ENCODE data around the gene LGALS3BP. TPM values are rescaled to one million over a fixed set of nuclear protein-coding genes. Genes with fewer than 3 reads are reported as not detected.
A peak's percentile ranks its signal among the peaks of the same experiment; 100 is the strongest.

LGALS3BP gene
- total and polyA plus RNA-seq, 2 of the 13 experiments (the other 11 are each of a cell fraction or from before 2014, with no cell fraction given) = 137 to 332 TPM

DNA sequence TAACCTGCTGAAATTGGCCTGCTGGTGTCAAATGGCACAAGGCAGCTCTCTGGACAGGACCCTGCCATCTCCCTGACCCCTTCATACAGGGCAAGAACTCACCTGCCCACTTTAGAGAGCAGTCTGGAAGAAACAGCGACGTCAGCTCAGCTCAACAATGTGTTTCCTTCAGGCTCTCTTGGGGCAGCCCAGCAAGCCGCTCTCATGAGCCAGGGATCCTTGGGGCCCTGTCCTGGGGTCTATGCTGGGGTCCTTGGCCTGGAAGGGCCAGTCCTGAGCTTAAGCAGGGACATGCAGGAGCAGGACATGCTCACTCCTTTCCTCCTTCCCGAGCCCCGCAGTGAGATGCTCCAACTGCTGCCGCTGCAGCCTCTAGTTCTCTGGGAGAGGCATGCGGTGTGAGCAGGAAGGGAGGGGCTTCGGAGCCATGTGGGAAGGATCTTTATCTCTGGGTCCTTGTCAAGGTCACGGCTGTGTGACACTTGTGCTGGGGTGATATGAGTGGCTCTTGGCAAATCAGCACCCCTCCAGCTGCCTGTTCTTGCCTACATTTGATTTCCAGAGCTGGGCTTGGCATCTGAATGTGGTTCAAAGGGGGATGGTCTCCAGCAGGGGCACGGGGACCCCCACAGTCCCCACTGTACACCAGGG, 47.7 kb upstream of the LGALS3BP start (continued):
- TF ChIP-seq, protein P1, sequence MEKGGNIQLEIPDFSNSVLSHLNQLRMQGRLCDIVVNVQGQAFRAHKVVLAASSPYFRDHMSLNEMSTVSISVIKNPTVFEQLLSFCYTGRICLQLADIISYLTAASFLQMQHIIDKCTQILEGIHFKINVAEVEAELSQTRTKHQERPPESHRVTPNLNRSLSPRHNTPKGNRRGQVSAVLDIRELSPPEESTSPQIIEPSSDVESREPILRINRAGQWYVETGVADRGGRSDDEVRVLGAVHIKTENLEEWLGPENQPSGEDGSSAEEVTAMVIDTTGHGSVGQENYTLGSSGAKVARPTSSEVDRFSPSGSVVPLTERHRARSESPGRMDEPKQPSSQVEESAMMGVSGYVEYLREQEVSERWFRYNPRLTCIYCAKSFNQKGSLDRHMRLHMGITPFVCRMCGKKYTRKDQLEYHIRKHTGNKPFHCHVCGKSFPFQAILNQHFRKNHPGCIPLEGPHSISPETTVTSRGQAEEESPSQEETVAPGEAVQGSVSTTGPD (CRISPR knock-in tag; IDR thresholded peaks at IDR 0.05) = 0 out of 2 replicates have a peak, but pooled peaks have one; percentile 62
- TF ChIP-seq ZNF775 (CRISPR knock-in tag; IDR thresholded peaks at IDR 0.05; ENCODE audit: borderline replicate concordance) (no peak), ZNF83 (CRISPR knock-in tag; IDR thresholded peaks at IDR 0.05; ENCODE audit: borderline replicate concordance) (no peak), ZSCAN29 (CRISPR knock-in tag; conservative IDR thresholded peaks at IDR 0.05) (no peak), FLYWCH1 (CRISPR knock-in tag; IDR thresholded peaks at IDR 0.05) (no peak), KLF15 (CRISPR knock-in tag; IDR thresholded peaks at IDR 0.05; ENCODE audit: borderline replicate concordance) (no peak), MBNL3 (CRISPR knock-in tag; conservative IDR thresholded peaks at IDR 0.05) (no peak), HMGA1 (CRISPR knock-in tag; conservative IDR thresholded peaks at IDR 0.05) (no peak), ZNF570 (CRISPR knock-in tag; IDR thresholded peaks at IDR 0.05; ENCODE audit: borderline replicate concordance) (no peak), MLLT10 (CRISPR knock-in tag; IDR thresholded peaks at IDR 0.05) (no peak), CREB1 (IDR thresholded peaks at IDR 0.05) (no peak), CREB1 (CRISPR knock-in tag; IDR thresholded peaks at IDR 0.05) (no peak), FOXK2 (IDR thresholded peaks at IDR 0.05) (no peak), SSRP1 (CRISPR knock-in tag; IDR thresholded peaks at IDR 0.05) (no peak; the same call in 1 of the 2 replicates), ZHX2 (IDR thresholded peaks at IDR 0.05; ENCODE audit: low read depth) (no peak), ZHX2 (CRISPR knock-in tag; IDR thresholded peaks at IDR 0.05; ENCODE audit: borderline replicate concordance) (no peak), ZNF710 (CRISPR knock-in tag; IDR thresholded peaks at IDR 0.05; ENCODE audit: borderline replicate concordance) (peak; percentile 91)
- TF ChIP-seq, protein P2, sequence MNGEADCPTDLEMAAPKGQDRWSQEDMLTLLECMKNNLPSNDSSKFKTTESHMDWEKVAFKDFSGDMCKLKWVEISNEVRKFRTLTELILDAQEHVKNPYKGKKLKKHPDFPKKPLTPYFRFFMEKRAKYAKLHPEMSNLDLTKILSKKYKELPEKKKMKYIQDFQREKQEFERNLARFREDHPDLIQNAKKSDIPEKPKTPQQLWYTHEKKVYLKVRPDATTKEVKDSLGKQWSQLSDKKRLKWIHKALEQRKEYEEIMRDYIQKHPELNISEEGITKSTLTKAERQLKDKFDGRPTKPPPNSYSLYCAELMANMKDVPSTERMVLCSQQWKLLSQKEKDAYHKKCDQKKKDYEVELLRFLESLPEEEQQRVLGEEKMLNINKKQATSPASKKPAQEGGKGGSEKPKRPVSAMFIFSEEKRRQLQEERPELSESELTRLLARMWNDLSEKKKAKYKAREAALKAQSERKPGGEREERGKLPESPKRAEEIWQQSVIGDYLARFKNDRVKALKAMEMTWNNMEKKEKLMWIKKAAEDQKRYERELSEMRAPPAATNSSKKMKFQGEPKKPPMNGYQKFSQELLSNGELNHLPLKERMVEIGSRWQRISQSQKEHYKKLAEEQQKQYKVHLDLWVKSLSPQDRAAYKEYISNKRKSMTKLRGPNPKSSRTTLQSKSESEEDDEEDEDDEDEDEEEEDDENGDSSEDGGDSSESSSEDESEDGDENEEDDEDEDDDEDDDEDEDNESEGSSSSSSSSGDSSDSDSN (CRISPR knock-in tag; IDR thresholded peaks at IDR 0.05) = peak; percentile 52; the same call in 1 of the 2 replicates

Measured in HepG2 (cell line).